Muscle layer of duodenum (tissue), 2 donors: ENCODE measurements around the gene CNOT11.
A peak's percentile ranks its signal among the peaks of the same experiment; 100 is the strongest.

Source experiments
- H3K27ac ChIP-seq: one replicate; pipeline ENCODE4 v1.7.0; 2013; ENCODE audit warnings: mild to moderate bottlenecking, low read length
- H3K27me3 ChIP-seq: one replicate; pipeline ENCODE4 v1.7.0; 2013; ENCODE audit warnings: low read depth, mild to moderate bottlenecking, control low read depth, low read length
- H3K36me3 ChIP-seq, 2 donors: one replicate each; pipeline ENCODE4 v1.7.0; 2013; ENCODE audit warnings: low read length in 2 of 2, control low read depth in 1 of 2, mild to moderate bottlenecking in 1 of 2; ENCODE audit not compliant: insufficient read depth in 2 of 2, control insufficient read depth in 1 of 2
- H3K4me1 ChIP-seq, 2 donors: one replicate each; pipeline ENCODE4 v1.7.0; 2013; ENCODE audit warnings: low read length in 2 of 2, mild to moderate bottlenecking in 2 of 2, control low read depth in 1 of 2, moderate library complexity in 1 of 2; ENCODE audit not compliant: insufficient read depth in 2 of 2, control insufficient read depth in 1 of 2
- H3K4me3 ChIP-seq, 2 donors: one replicate each; pipeline ENCODE4 v1.7.0; 2013; ENCODE audit warnings: low read length in 2 of 2, low read depth in 1 of 2, mild to moderate bottlenecking in 1 of 2
- H3K9me3 ChIP-seq, 2 donors: one replicate each; pipeline ENCODE4 v1.7.0; 2013; ENCODE audit warnings: low read length in 2 of 2, control low read depth in 1 of 2, mild to moderate bottlenecking in 1 of 2; ENCODE audit not compliant: control insufficient read depth in 1 of 2
- donor health status: healthy.

Gene CNOT11

DNA sequence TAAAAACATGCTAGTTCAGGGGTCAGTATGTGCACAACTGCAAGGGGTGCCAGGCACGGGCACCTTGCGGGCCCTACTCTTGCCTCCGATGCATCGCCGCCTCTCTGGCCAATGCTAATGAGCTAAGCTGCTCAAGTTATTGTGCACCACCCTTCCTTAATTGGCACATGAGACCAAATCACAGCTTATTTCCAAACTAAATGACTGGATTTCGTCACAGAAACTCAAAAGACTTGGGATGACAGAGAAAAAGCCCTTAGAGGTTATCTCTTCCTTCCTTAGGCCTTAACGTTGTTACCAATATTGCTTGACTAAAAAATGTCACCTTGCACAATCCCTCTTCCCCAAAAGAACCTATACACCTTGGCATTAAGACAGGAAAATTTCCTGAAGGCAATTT is 48.1 kb downstream of the CNOT11 start:
- no peaks in the 10 kb centered on the region for H3K9me3 ChIP-seq
- no peaks in the 10 kb centered on the region for H3K27me3 ChIP-seq
- no peak overlapping the region for H3K4me3 ChIP-seq
- peaks cover 9 to 29% of the 10 kb centered on the region in 2 donors for H3K4me1 ChIP-seq
- peaks cover 0 to 5% of the 10 kb centered on the region in 2 donors for H3K36me3 ChIP-seq
- no peak overlapping the region for H3K27ac ChIP-seq

GRCh38 chr2:101302016-101302415 is 49.3 kb downstream of the CNOT11 start:
- peaks cover 10 to 34% of the 10 kb centered on the region in 2 donors for H3K4me1 ChIP-seq
- H3K9me3 ChIP-seq: no peaks in the 10 kb centered on the region
- H3K4me3 ChIP-seq: no peak overlapping the region
- H3K27me3 ChIP-seq: no peaks in the 10 kb centered on the region
- H3K27ac ChIP-seq: no peak overlapping the region
- H3K36me3 ChIP-seq: peaks cover 0 to 5% of the 10 kb centered on the region in 2 donors

DNA sequence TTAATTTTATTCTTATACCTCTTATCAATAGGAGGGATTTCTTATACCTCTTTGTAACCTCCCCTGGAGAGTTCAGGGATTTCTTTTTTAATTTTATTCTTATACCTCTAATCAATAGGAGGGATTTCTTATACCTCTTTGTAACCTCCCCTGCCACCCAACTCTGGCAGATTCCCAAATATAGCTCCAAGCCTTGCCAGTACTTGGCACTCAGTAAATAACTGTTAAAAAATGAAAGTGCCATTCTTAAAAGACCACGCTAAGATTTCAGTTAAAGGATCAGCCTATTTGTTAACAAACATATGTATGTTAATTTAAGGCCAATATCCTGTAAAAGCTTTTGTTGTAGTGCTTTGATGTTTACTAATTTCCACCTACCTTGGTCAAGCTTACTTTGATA is 51.0 kb downstream of the CNOT11 start:
- no peaks in the 10 kb centered on the region for H3K27me3 ChIP-seq
- H3K4me1 ChIP-seq: peaks cover 10 to 28% of the 10 kb centered on the region in 2 donors
- H3K4me3 ChIP-seq: no peak overlapping the region
- H3K36me3 ChIP-seq: peaks cover 0 to 5% of the 10 kb centered on the region in 2 donors
- H3K27ac ChIP-seq: no peak overlapping the region
- H3K9me3 ChIP-seq: no peaks in the 10 kb centered on the region

- Histone ChIP-seq H3K27me3 (no peaks in the 10 kb centered on the region), H3K36me3 (peaks cover 0 to under 1% of the 10 kb centered on the region in 2 donors), H3K4me1 (peaks cover 10 to 30% of the 10 kb centered on the region in 2 donors), H3K27ac (peak overlapping the region; percentile 81), H3K4me3 (peak overlapping the region; percentile 82 to 95), H3K9me3 (no peaks in the 10 kb centered on the region)
Measured at GRCh38 chr2:101305035-101305434, 52.3 kb downstream of the CNOT11 start.

- peak overlapping the region; percentile 81 for H3K27ac ChIP-seq
- H3K4me1 ChIP-seq: peaks cover 10 to 27% of the 10 kb centered on the region in 2 donors
Measured at GRCh38 chr2:101305492-101306078, 52.9 kb downstream of the CNOT11 start.

DNA sequence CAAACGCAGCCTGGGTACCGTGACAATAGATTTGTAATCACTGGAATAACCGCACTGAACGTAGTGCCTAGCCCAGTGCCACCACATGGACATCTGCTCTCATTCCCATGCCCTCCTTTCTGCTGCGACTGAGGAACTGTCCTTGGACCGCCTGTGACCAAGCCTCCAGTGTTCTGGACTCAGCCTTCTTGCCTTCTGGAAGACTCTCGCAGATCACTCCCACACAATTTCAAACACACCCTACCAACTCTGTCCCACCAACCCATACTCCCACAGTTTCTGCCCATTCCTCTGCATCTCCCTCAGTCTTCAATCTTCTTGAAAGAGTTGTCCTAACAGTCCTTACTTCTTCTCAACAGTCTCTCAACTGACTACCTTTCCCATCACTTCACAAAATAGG is 53.7 kb downstream of the CNOT11 start:
- Histone ChIP-seq H3K36me3 (no peaks in the 10 kb centered on the region), H3K27me3 (no peaks in the 10 kb centered on the region), H3K4me3 (peak overlapping the region; percentile 82 to 95), H3K4me1 (peaks cover 14 to 24% of the 10 kb centered on the region in 2 donors), H3K9me3 (no peaks in the 10 kb centered on the region), H3K27ac (peak overlapping the region; percentile 81)

More at GRCh38 chr2:101305492-101306078, 52.9 kb downstream of the CNOT11 start:
- H3K27me3 ChIP-seq: no peaks in the 10 kb centered on the region
- H3K36me3 ChIP-seq: no peaks in the 10 kb centered on the region
- peak overlapping the region; percentile 82 to 95 for H3K4me3 ChIP-seq
- H3K9me3 ChIP-seq: no peaks in the 10 kb centered on the region

GRCh38 chr2:101307503-101307902 is 54.8 kb downstream of the CNOT11 start:
- H3K4me1 ChIP-seq: peaks cover 14 to 24% of the 10 kb centered on the region in 2 donors
- H3K9me3 ChIP-seq: no peaks in the 10 kb centered on the region
- H3K36me3 ChIP-seq: no peaks in the 10 kb centered on the region
- H3K27me3 ChIP-seq: no peaks in the 10 kb centered on the region
- peak overlapping the region; percentile 82 to 95 for H3K4me3 ChIP-seq
- peak overlapping the region; percentile 81 for H3K27ac ChIP-seq

GRCh38 chr2:101307950-101308431 is 55.3 kb downstream of the CNOT11 start:
- peak overlapping the region; percentile 82 to 95 for H3K4me3 ChIP-seq
- H3K36me3 ChIP-seq: no peaks in the 10 kb centered on the region
- peaks cover 14 to 24% of the 10 kb centered on the region in 2 donors for H3K4me1 ChIP-seq
- H3K9me3 ChIP-seq: no peaks in the 10 kb centered on the region
- H3K27me3 ChIP-seq: no peaks in the 10 kb centered on the region
- H3K27ac ChIP-seq: peak overlapping the region; percentile 81

- Histone ChIP-seq H3K4me1 (peaks cover 14 to 24% of the 10 kb centered on the region in 2 donors), H3K9me3 (no peaks in the 10 kb centered on the region), H3K27me3 (no peaks in the 10 kb centered on the region), H3K27ac (peak within 1 kb of the TSS; percentile 81), H3K36me3 (no peaks in the 10 kb centered on the region), H3K4me3 (peak within 1 kb of the TSS; percentile 82 to 95)
Measured at GRCh38 chr2:101308432-101309210, 55.9 kb downstream of the CNOT11 start, which contains the start of gene RNF149. TSS of gene RNF149 (minus strand) at chr2:101308701. CDS start at chr2:101308588, 113 bp downstream.

GRCh38 chr2:101310090-101310833 is 57.6 kb downstream of the CNOT11 start:
- no peak overlapping the region for H3K27ac ChIP-seq
- H3K36me3 ChIP-seq: no peaks in the 10 kb centered on the region
- H3K9me3 ChIP-seq: no peaks in the 10 kb centered on the region
- no peak overlapping the region for H3K4me3 ChIP-seq
- H3K4me1 ChIP-seq: peaks cover 11 to 16% of the 10 kb centered on the region in 2 donors
- H3K27me3 ChIP-seq: no peaks in the 10 kb centered on the region
